DMS153 (cell line): ENCODE results near the gene RAB13.

ENCODE experiments used
- DNase-seq: peaks from one replicate; lab custom pipeline; 2025; lab: John Stamatoyannopoulos, UW

RAB13 gene

GRCh38 chr1:153932156-153933131 is 53.7 kb downstream of the RAB13 start:
- DNase-seq = no peak
